ENCODE results near the gene WDR81.

GRCh38 chr17:1695365-1695764 lies 29.1 kb upstream of the WDR81 start:
- no peak for TF ChIP-seq POLR2AphosphoS5 (IDR thresholded peaks at IDR 0.05)
- TF ChIP-seq CTCF (IDR thresholded peaks at IDR 0.05), result no peak
- TF ChIP-seq POLR2A (IDR thresholded peaks at IDR 0.05), result no peak

Data from transverse colon (tissue), 4 donors.